ENCODE data around the gene PIGH.

GRCh38 chr14:67610491-67610890 lies 10.4 kb upstream of the PIGH start:
- no peak for TF ChIP-seq ZNF70 (CRISPR knock-in tag; IDR thresholded peaks at IDR 0.05)
- no peak for TF ChIP-seq RARB (CRISPR knock-in tag; IDR thresholded peaks at IDR 0.05)
- TF ChIP-seq, protein P1, sequence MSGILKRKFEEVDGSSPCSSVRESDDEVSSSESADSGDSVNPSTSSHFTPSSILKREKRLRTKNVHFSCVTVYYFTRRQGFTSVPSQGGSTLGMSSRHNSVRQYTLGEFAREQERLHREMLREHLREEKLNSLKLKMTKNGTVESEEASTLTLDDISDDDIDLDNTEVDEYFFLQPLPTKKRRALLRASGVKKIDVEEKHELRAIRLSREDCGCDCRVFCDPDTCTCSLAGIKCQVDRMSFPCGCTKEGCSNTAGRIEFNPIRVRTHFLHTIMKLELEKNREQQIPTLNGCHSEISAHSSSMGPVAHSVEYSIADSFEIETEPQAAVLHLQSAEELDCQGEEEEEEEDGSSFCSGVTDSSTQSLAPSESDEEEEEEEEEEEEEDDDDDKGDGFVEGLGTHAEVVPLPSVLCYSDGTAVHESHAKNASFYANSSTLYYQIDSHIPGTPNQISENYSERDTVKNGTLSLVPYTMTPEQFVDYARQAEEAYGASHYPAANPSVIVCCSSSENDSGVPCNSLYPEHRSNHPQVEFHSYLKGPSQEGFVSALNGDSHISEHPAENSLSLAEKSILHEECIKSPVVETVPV (CRISPR knock-in tag; IDR thresholded peaks at IDR 0.05), result no peak
- no peak for TF ChIP-seq ZFP3 (CRISPR knock-in tag; IDR thresholded peaks at IDR 0.05)
- TF ChIP-seq TOX (CRISPR knock-in tag; IDR thresholded peaks at IDR 0.05; ENCODE audit: borderline replicate concordance), result no peak
- TF ChIP-seq PPARA (CRISPR knock-in tag; IDR thresholded peaks at IDR 0.05; ENCODE audit: borderline replicate concordance), result no peak
- TF ChIP-seq SNAI2 (CRISPR knock-in tag; IDR thresholded peaks at IDR 0.05), result no peak
- no peak for TF ChIP-seq ARNTL (CRISPR knock-in tag; IDR thresholded peaks at IDR 0.05; ENCODE audit: borderline replicate concordance, low read depth)
- TF ChIP-seq, protein P2, sequence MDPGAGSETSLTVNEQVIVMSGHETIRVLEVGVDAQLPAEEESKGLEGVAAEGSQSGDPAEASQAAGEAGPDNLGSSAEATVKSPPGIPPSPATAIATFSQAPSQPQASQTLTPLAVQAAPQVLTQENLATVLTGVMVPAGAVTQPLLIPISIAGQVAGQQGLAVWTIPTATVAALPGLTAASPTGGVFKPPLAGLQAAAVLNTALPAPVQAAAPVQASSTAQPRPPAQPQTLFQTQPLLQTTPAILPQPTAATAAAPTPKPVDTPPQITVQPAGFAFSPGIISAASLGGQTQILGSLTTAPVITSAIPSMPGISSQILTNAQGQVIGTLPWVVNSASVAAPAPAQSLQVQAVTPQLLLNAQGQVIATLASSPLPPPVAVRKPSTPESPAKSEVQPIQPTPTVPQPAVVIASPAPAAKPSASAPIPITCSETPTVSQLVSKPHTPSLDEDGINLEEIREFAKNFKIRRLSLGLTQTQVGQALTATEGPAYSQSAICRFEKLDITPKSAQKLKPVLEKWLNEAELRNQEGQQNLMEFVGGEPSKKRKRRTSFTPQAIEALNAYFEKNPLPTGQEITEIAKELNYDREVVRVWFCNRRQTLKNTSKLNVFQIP (CRISPR knock-in tag; IDR thresholded peaks at IDR 0.05; ENCODE audit: borderline replicate concordance, low read depth), result no peak
- TF ChIP-seq, protein P3, sequence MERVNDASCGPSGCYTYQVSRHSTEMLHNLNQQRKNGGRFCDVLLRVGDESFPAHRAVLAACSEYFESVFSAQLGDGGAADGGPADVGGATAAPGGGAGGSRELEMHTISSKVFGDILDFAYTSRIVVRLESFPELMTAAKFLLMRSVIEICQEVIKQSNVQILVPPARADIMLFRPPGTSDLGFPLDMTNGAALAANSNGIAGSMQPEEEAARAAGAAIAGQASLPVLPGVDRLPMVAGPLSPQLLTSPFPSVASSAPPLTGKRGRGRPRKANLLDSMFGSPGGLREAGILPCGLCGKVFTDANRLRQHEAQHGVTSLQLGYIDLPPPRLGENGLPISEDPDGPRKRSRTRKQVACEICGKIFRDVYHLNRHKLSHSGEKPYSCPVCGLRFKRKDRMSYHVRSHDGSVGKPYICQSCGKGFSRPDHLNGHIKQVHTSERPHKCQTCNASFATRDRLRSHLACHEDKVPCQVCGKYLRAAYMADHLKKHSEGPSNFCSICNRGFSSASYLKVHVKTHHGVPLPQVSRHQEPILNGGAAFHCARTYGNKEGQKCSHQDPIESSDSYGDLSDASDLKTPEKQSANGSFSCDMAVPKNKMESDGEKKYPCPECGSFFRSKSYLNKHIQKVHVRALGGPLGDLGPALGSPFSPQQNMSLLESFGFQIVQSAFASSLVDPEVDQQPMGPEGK (CRISPR knock-in tag; IDR thresholded peaks at IDR 0.05; ENCODE audit: borderline replicate concordance), result no peak
- no peak for TF ChIP-seq TCF4 (CRISPR knock-in tag; IDR thresholded peaks at IDR 0.05; ENCODE audit: borderline replicate concordance)
- TF ChIP-seq CSDC2 (CRISPR knock-in tag; IDR thresholded peaks at IDR 0.05), result no peak
- no peak for TF ChIP-seq ZFP30 (CRISPR knock-in tag; IDR thresholded peaks at IDR 0.05)
- no peak for TF ChIP-seq GLIS3 (CRISPR knock-in tag; IDR thresholded peaks at IDR 0.05)

Data from SK-N-SH treated with all-trans-retinoic acid at 6 μM for 48 hours (cell line).